Fibroblast of lung (primary cell): Measurements from ENCODE around the gene FOXD3. TPM values are rescaled to one million over a fixed set of nuclear protein-coding genes. Genes with fewer than 3 reads are reported as not detected.
A peak's percentile ranks its signal among the peaks of the same experiment; 100 is the strongest.

ENCODE experiments used
- DNase-seq, 2 donors: peaks; one replicate each; pipeline versions ENCODE4 v3.0.0 to v3.0.0-alpha.2; 2010; ENCODE audit warnings: low read depth in 2 of 2
- H2AFZ ChIP-seq: 2 replicates; pipeline ENCODE4 v1.5.1; 2012; ENCODE audit warnings: low read length, control low read depth, inconsistent platforms
- H3K27ac ChIP-seq: 2 replicates; pipeline ENCODE4 v1.5.1; 2011; ENCODE audit warnings: low read length, control low read depth; ENCODE audit not compliant: insufficient read depth
- H3K27me3 ChIP-seq: 2 replicates; pipeline ENCODE4 v1.5.1; 2011; ENCODE audit warnings: mild to moderate bottlenecking, low read length; ENCODE audit not compliant: control insufficient read depth, insufficient read depth
- H3K36me3 ChIP-seq: 2 replicates; pipeline ENCODE4 v1.5.1; 2011; ENCODE audit warnings: low read length; ENCODE audit not compliant: control insufficient read depth, insufficient read depth
- H3K4me1 ChIP-seq: 2 replicates; pipeline ENCODE4 v1.5.1; 2011; ENCODE audit warnings: low read length; ENCODE audit not compliant: control insufficient read depth, insufficient read depth; ENCODE audit errors: extremely low read depth
- H3K4me2 ChIP-seq: 2 replicates; pipeline ENCODE4 v1.5.1; 2011; ENCODE audit warnings: low read length, control low read depth; ENCODE audit not compliant: insufficient read depth; ENCODE audit errors: extremely low read depth
- H3K4me3 ChIP-seq, 4 experiments: fragments of 200-600 bp in 1 of 4; sonication (generic) in 1 of 4; replicated peaks in 1 of 4; 2 replicates each; pipeline ENCODE4 v1.5.1; 2011 to 2016; ENCODE audit warnings: low read length in 4 of 4, low read depth in 3 of 4, mild to moderate bottlenecking in 3 of 4, control low read depth in 2 of 4, inconsistent platforms in 1 of 4, mixed read lengths in 1 of 4; ENCODE audit not compliant: insufficient read depth in 1 of 4; ENCODE audit errors: control extremely low read depth in 1 of 4
- H3K79me2 ChIP-seq: 2 replicates; pipeline ENCODE4 v1.5.1; 2012; ENCODE audit warnings: mild to moderate bottlenecking, low read length, inconsistent platforms; ENCODE audit not compliant: control insufficient read depth, insufficient read depth
- H3K9ac ChIP-seq: 2 replicates; pipeline ENCODE4 v1.5.1; 2011; ENCODE audit warnings: mild to moderate bottlenecking, low read length, control low read depth; ENCODE audit not compliant: insufficient read depth
- H3K9me3 ChIP-seq: 2 replicates; pipeline ENCODE4 v1.5.1; 2012; ENCODE audit warnings: low read depth, low read length; ENCODE audit not compliant: control insufficient read depth, insufficient read depth
- H4K20me1 ChIP-seq: 2 replicates; pipeline ENCODE4 v1.5.1; 2011; ENCODE audit warnings: low read length; ENCODE audit not compliant: control insufficient read depth, insufficient read depth; ENCODE audit errors: extremely low read depth
- EZH2 ChIP-seq: IDR thresholded peaks from 2 replicates; pipeline ENCODE4 v1.5.1; 2012; ENCODE audit warnings: low read length, control low read depth, mild to moderate bottlenecking; ENCODE audit errors: missing control alignments
- polyA plus RNA-seq, 2 donors: library from polyadenylated mRNA; depleted of rRNA in 1 of 2; stranded (reverse) in 1 of 2; unstranded in 1 of 2; fragments of >200 nt; gene quantifications; 2 replicates each; pipeline ENCODE4 v1.2.1, GENCODE V29; 2011 to 2012; ENCODE audit warnings: missing spikeins in 1 of 2
- total RNA-seq: library from RNA; depleted of rRNA; stranded (reverse); fragments of >200 nt; gene quantifications from 2 replicates; pipeline ENCODE4 v1.2.1, GENCODE V29; 2014
- TF ChIP-seq, protein P1 (sequence below), 2 donors: IDR thresholded peaks in 1 of 2; conservative IDR thresholded peaks in 1 of 2; 1 replicate in 1 of 2; 2 replicates in 1 of 2; pipeline ENCODE4 v1.5.1; 2011 to 2012; ENCODE audit warnings: low read length in 2 of 2, control low read depth in 1 of 2, inconsistent platforms in 1 of 2, low read depth in 1 of 2, mild to moderate bottlenecking in 1 of 2

FOXD3 gene
- total and polyA plus RNA-seq, 2 donors (not counting 1 experiment from before 2014, with no cell fraction given), result not detected

DNA sequence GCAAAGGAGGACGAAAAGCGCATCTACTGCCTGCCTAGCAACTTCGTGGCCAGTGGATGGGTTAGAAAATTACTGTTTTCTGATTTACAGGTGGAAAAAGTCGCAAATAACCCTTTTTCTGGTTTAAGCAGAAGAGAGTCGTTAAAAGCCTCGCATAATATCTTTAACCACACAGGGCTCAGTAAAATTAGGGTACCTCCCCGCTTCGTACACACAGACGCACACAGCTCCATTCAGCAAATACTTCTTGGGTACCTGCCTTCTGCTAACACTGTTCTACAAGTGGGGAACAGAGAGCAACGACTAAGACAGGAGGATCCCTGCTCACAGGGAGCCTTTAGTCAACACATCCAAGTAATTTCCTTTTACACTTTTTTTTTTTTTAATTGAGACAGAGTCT is 45.8 kb downstream of the FOXD3 start:
- no peaks in the 10 kb centered on the region for H4K20me1 ChIP-seq
- H3K27me3 ChIP-seq, result no peaks in the 10 kb centered on the region
- peaks cover 2% of the 10 kb centered on the region for H3K4me1 ChIP-seq
- H3K4me2 ChIP-seq, result peak overlapping the region; percentile 100
- TF ChIP-seq EZH2, result no peak
- TF ChIP-seq, protein P1, sequence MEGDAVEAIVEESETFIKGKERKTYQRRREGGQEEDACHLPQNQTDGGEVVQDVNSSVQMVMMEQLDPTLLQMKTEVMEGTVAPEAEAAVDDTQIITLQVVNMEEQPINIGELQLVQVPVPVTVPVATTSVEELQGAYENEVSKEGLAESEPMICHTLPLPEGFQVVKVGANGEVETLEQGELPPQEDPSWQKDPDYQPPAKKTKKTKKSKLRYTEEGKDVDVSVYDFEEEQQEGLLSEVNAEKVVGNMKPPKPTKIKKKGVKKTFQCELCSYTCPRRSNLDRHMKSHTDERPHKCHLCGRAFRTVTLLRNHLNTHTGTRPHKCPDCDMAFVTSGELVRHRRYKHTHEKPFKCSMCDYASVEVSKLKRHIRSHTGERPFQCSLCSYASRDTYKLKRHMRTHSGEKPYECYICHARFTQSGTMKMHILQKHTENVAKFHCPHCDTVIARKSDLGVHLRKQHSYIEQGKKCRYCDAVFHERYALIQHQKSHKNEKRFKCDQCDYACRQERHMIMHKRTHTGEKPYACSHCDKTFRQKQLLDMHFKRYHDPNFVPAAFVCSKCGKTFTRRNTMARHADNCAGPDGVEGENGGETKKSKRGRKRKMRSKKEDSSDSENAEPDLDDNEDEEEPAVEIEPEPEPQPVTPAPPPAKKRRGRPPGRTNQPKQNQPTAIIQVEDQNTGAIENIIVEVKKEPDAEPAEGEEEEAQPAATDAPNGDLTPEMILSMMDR (conservative IDR thresholded peaks at IDR 0.05 in 1 of 2, IDR thresholded peaks at IDR 0.05 in 1 of 2; ENCODE audit: low read depth in 1 of 2, low read length in 2 of 2), result no peak
- peak overlapping the region; percentile 89 to 100 (median 97) for H3K4me3 ChIP-seq
- DNase-seq, result peak in 1 of 2 donors; percentile 9
- H3K36me3 ChIP-seq, result no peaks in the 10 kb centered on the region
- peak overlapping the region; percentile 73 for H3K27ac ChIP-seq
- peak overlapping the region; percentile 72 for H3K9ac ChIP-seq
- no peaks in the 10 kb centered on the region for H3K9me3 ChIP-seq
- no peaks in the 10 kb centered on the region for H3K79me2 ChIP-seq
- peak overlapping the region; percentile 98 for H2AFZ ChIP-seq

Other genes with a start within 250 kb of the FOXD3 start
- gene ALG6, start 45.1 kb downstream of the FOXD3 start, total RNA-seq, result 11.8 and 15.9 TPM in 2 replicates
- 12.5 and 13.1 TPM in 2 replicates for gene ALG6, start 45.1 kb downstream of the FOXD3 start, polyA plus RNA-seq
- gene ITGB3BP, start 200.7 kb downstream of the FOXD3 start, total RNA-seq, result 12.6 and 21.3 TPM in 2 replicates
- gene ITGB3BP, start 200.7 kb downstream of the FOXD3 start, polyA plus RNA-seq, result 16.7 and 22.5 TPM in 2 replicates
- 9.1 and 9.8 TPM in 2 replicates for gene EFCAB7, start 201.0 kb downstream of the FOXD3 start, total RNA-seq
- gene EFCAB7, start 201.0 kb downstream of the FOXD3 start, polyA plus RNA-seq, result 3.4 and 4.3 TPM in 2 replicates